ENCODE measurements around the gene SLC2A4.
A peak's percentile ranks its signal among the peaks of the same experiment; 100 is the strongest.

The SLC2A4 gene

DNA sequence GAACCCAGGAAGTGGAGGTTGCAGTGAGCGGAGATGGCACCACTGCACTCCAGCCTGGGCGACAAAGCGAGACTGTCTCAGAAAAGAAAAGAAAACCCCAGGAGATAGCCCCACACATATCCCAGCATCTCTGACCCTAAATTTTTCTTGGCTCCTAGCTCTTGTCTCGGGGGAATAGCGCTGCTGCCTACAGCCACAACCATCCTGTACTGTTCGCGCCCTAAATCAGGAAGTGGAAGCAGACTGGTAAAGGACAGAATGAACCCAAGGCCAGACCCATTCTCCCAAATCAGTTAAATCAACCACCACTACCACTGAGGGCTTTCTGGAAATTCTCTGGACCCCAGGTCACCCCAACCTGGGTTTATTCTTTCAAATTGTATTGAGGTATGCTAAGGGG, 31.7 kb upstream of the SLC2A4 start:
- H4K20me1 ChIP-seq (ENCODE audit: low read depth, low read length) = no peaks in the 10 kb centered on the region
- no peaks in the 10 kb centered on the region for H3K27me3 ChIP-seq (ENCODE audit: low read length)
- peak overlapping the region; percentile 77 for H3K4me2 ChIP-seq (ENCODE audit: low read depth, low read length, poor library complexity, severe bottlenecking)
- H3K9me3 ChIP-seq (ENCODE audit: insufficient read depth, low read length) = no peaks in the 10 kb centered on the region
- peaks cover 10% of the 10 kb centered on the region for H3F3A ChIP-seq (ENCODE audit: insufficient read depth)
- H2AFZ ChIP-seq (ENCODE audit: low read depth, low read length, severe bottlenecking) = no peak overlapping the region
- no peaks in the 10 kb centered on the region for H3K9me2 ChIP-seq (replicated peaks; ENCODE audit: insufficient read depth, low read length)
- peak overlapping the region; percentile 7; the same call in 1 of the 2 replicates for H3K27ac ChIP-seq (ENCODE audit: low read depth, low read length)
- peaks cover 4% of the 10 kb centered on the region; the same call in 1 of the 2 replicates for H3K36me3 ChIP-seq (ENCODE audit: low read length)
- peaks cover 63% of the 10 kb centered on the region for H3K79me2 ChIP-seq (ENCODE audit: insufficient read depth, low read length)
- TF ChIP-seq EZH2phosphoT487 (conservative IDR thresholded peaks at IDR 0.05; ENCODE audit: low read length) = no peak
- TF ChIP-seq, protein P1, sequence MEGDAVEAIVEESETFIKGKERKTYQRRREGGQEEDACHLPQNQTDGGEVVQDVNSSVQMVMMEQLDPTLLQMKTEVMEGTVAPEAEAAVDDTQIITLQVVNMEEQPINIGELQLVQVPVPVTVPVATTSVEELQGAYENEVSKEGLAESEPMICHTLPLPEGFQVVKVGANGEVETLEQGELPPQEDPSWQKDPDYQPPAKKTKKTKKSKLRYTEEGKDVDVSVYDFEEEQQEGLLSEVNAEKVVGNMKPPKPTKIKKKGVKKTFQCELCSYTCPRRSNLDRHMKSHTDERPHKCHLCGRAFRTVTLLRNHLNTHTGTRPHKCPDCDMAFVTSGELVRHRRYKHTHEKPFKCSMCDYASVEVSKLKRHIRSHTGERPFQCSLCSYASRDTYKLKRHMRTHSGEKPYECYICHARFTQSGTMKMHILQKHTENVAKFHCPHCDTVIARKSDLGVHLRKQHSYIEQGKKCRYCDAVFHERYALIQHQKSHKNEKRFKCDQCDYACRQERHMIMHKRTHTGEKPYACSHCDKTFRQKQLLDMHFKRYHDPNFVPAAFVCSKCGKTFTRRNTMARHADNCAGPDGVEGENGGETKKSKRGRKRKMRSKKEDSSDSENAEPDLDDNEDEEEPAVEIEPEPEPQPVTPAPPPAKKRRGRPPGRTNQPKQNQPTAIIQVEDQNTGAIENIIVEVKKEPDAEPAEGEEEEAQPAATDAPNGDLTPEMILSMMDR (IDR thresholded peaks at IDR 0.05; ENCODE audit: insufficient read depth, low read length, poor library complexity, severe bottlenecking) = no peak
- H3K9ac ChIP-seq (ENCODE audit: low read length) = peak overlapping the region; percentile 99
- peak overlapping the region; percentile 90 for H3K4me3 ChIP-seq (ENCODE audit: insufficient read depth, low read length, poor library complexity, severe bottlenecking)

- Histone ChIP-seq H3K4me3 (ENCODE audit: insufficient read depth, low read length, poor library complexity, severe bottlenecking) (peak overlapping the region; percentile 90), H3K27ac (ENCODE audit: low read depth, low read length) (peak overlapping the region; percentile 76), H3K9ac (ENCODE audit: low read length) (peak overlapping the region; percentile 99), H3K36me3 (ENCODE audit: low read length) (peaks cover 6% of the 10 kb centered on the region; the same call in 1 of the 2 replicates), H3K9me3 (ENCODE audit: insufficient read depth, low read length) (no peaks in the 10 kb centered on the region), H4K20me1 (ENCODE audit: low read depth, low read length) (no peaks in the 10 kb centered on the region), H2AFZ (ENCODE audit: low read depth, low read length, severe bottlenecking) (no peak overlapping the region), H3K27me3 (ENCODE audit: low read length) (no peaks in the 10 kb centered on the region), H3K4me2 (ENCODE audit: low read depth, low read length, poor library complexity, severe bottlenecking) (peak overlapping the region; percentile 77), H3K79me2 (ENCODE audit: insufficient read depth, low read length) (peaks cover 63% of the 10 kb centered on the region), H3K9me2 (replicated peaks; ENCODE audit: insufficient read depth, low read length) (no peaks in the 10 kb centered on the region), H3F3A (ENCODE audit: insufficient read depth) (peaks cover 6% of the 10 kb centered on the region)
- TF ChIP-seq EZH2phosphoT487 (conservative IDR thresholded peaks at IDR 0.05; ENCODE audit: low read length) = no peak
- TF ChIP-seq, protein P1 (IDR thresholded peaks at IDR 0.05; ENCODE audit: insufficient read depth, low read length, poor library complexity, severe bottlenecking) = no peak
These were observed 30.6 kb upstream of the SLC2A4 start for GRCh38 chr17:7250695-7251627.

GRCh38 chr17:7251661-7252175, 29.8 kb upstream of the SLC2A4 start, which contains the start of gene CTDNEP1:
TSS of gene CTDNEP1 (minus strand) at chr17:7251734. CDS start at chr17:7251296, 438 bp downstream.
- Histone ChIP-seq H2AFZ (ENCODE audit: low read depth, low read length, severe bottlenecking) (peak within 1 kb of the TSS; percentile 57), H3K9me2 (replicated peaks; ENCODE audit: insufficient read depth, low read length) (no peaks in the 10 kb centered on the region), H3K79me2 (ENCODE audit: insufficient read depth, low read length) (peaks cover 57% of the 10 kb centered on the region)

More at GRCh38 chr17:7251661-7252175, 29.8 kb upstream of the SLC2A4 start, which contains the start of gene CTDNEP1:
- peak within 1 kb of the TSS; percentile 90 for H3K4me3 ChIP-seq (ENCODE audit: insufficient read depth, low read length, poor library complexity, severe bottlenecking)
- H3K27ac ChIP-seq (ENCODE audit: low read depth, low read length) = peak within 1 kb of the TSS; percentile 81
- H4K20me1 ChIP-seq (ENCODE audit: low read depth, low read length) = no peaks in the 10 kb centered on the region
- H3K9me3 ChIP-seq (ENCODE audit: insufficient read depth, low read length) = no peaks in the 10 kb centered on the region
- peak within 1 kb of the TSS; percentile 84 for H3K4me2 ChIP-seq (ENCODE audit: low read depth, low read length, poor library complexity, severe bottlenecking)
- H3K36me3 ChIP-seq (ENCODE audit: low read length) = peaks cover 6% of the 10 kb centered on the region; the same call in 1 of the 2 replicates
- H3K27me3 ChIP-seq (ENCODE audit: low read length) = no peaks in the 10 kb centered on the region
- H3F3A ChIP-seq (ENCODE audit: insufficient read depth) = 0 out of 2 replicates have a peak, but pooled peaks cover 3% of the 10 kb centered on the region
- TF ChIP-seq, protein P1 (IDR thresholded peaks at IDR 0.05; ENCODE audit: insufficient read depth, low read length, poor library complexity, severe bottlenecking) = no peak
- TF ChIP-seq EZH2phosphoT487 (conservative IDR thresholded peaks at IDR 0.05; ENCODE audit: low read length) = no peak
- H3K9ac ChIP-seq (ENCODE audit: low read length) = peak within 1 kb of the TSS; percentile 99

Data from SU-DHL-6 (cell line).